DOHH2 (cell line): Measurements from ENCODE around the gene CARD14.

Experiments
- H3F3A ChIP-seq: fragments of 200-600 bp; sonication (generic), shearing (Covaris generic); 2 replicates; pipeline ENCODE4 v1.6.0; 2016; ENCODE audit warnings: antibody characterized with exemption, mild to moderate bottlenecking; ENCODE audit not compliant: control insufficient read depth, insufficient read depth
- H3K27ac ChIP-seq: fragments of 200-600 bp; sonication (generic); 2 replicates; pipeline ENCODE4 v1.5.1; 2014; ENCODE audit warnings: low read depth, mild to moderate bottlenecking, low read length, moderate library complexity
- H3K27me3 ChIP-seq: fragments of 200-600 bp; sonication (generic); 2 replicates; pipeline ENCODE4 v1.6.1; 2014; ENCODE audit warnings: mild to moderate bottlenecking, low read length, mixed read lengths; ENCODE audit not compliant: control insufficient read depth
- H3K36me3 ChIP-seq: fragments of 200-600 bp; sonication (generic); 2 replicates; pipeline ENCODE4 v1.6.1; 2014; ENCODE audit warnings: mild to moderate bottlenecking, low read length, moderate library complexity, mixed read lengths; ENCODE audit not compliant: control insufficient read depth
- H3K4me1 ChIP-seq: fragments of 200-600 bp; sonication (generic); 2 replicates; pipeline ENCODE4 v1.6.1; 2014; ENCODE audit warnings: mild to moderate bottlenecking, low read length, mixed read lengths; ENCODE audit not compliant: control insufficient read depth
- H3K4me2 ChIP-seq: fragments of 200-600 bp; sonication (generic); 2 replicates; pipeline ENCODE4 v1.6.0; 2014; ENCODE audit warnings: mild to moderate bottlenecking, low read length, moderate library complexity
- H3K4me3 ChIP-seq: fragments of 200-600 bp; sonication (generic); 2 replicates; pipeline ENCODE4 v1.5.1; 2014; ENCODE audit warnings: mild to moderate bottlenecking, low read length, mixed read lengths
- H3K79me2 ChIP-seq: fragments of 200-600 bp; sonication (generic); 2 replicates; pipeline ENCODE4 v1.6.1; 2014; ENCODE audit warnings: mild to moderate bottlenecking, low read length, mixed read lengths; ENCODE audit not compliant: control insufficient read depth
- H3K9me2 ChIP-seq: fragments of 200-600 bp; sonication (generic); replicated peaks from 2 replicates; pipeline ENCODE4 v1.6.1; 2014; ENCODE audit warnings: mild to moderate bottlenecking, low read length, mixed read lengths; ENCODE audit not compliant: control insufficient read depth
- H3K9me3 ChIP-seq: fragments of 200-600 bp; sonication (generic); 2 replicates; pipeline ENCODE4 v1.6.1; 2014; ENCODE audit warnings: antibody characterized with exemption, low read length, mixed read lengths; ENCODE audit not compliant: control insufficient read depth, insufficient read depth
- H4K20me1 ChIP-seq: fragments of 200-600 bp; sonication (generic); 2 replicates; pipeline ENCODE4 v1.6.0; 2014; ENCODE audit warnings: low read depth, mild to moderate bottlenecking, antibody characterized with exemption, low read length, moderate library complexity; ENCODE audit not compliant: control insufficient read depth, insufficient read depth
- EZH2phosphoT487 ChIP-seq: fragments of 200-600 bp; sonication (generic); IDR thresholded peaks from 2 replicates; pipeline ENCODE4 v1.6.1; 2017; ENCODE audit warnings: borderline replicate concordance, mild to moderate bottlenecking, antibody characterized with exemption, low read length, moderate library complexity, mixed read lengths
- TF ChIP-seq, protein P1 (sequence below): fragments of 200-600 bp; sonication (generic); IDR thresholded peaks from one replicate; pipeline ENCODE4 v1.5.1; 2014; ENCODE audit warnings: antibody characterized with exemption, mild to moderate bottlenecking, low read depth, low read length; ENCODE audit not compliant: poor library complexity, severe bottlenecking

CARD14 gene

GRCh38 chr17:80245566-80246265, 75.9 kb downstream of the CARD14 start:
- Histone ChIP-seq H3F3A (no peaks in the 10 kb centered on the region), H4K20me1 (no peaks in the 10 kb centered on the region), H3K4me2 (no peak overlapping the region), H3K79me2 (no peaks in the 10 kb centered on the region), H3K9me3 (no peaks in the 10 kb centered on the region), H3K27ac (no peak overlapping the region), H3K36me3 (no peaks in the 10 kb centered on the region), H3K4me3 (no peak overlapping the region), H3K4me1 (no peaks in the 10 kb centered on the region), H3K27me3 (no peaks in the 10 kb centered on the region), H3K9me2 (no peaks in the 10 kb centered on the region)
- TF ChIP-seq, protein P1, sequence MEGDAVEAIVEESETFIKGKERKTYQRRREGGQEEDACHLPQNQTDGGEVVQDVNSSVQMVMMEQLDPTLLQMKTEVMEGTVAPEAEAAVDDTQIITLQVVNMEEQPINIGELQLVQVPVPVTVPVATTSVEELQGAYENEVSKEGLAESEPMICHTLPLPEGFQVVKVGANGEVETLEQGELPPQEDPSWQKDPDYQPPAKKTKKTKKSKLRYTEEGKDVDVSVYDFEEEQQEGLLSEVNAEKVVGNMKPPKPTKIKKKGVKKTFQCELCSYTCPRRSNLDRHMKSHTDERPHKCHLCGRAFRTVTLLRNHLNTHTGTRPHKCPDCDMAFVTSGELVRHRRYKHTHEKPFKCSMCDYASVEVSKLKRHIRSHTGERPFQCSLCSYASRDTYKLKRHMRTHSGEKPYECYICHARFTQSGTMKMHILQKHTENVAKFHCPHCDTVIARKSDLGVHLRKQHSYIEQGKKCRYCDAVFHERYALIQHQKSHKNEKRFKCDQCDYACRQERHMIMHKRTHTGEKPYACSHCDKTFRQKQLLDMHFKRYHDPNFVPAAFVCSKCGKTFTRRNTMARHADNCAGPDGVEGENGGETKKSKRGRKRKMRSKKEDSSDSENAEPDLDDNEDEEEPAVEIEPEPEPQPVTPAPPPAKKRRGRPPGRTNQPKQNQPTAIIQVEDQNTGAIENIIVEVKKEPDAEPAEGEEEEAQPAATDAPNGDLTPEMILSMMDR: no peak
- TF ChIP-seq EZH2phosphoT487: no peak

GRCh38 chr17:80246266-80246681, 76.4 kb downstream of the CARD14 start:
- H3K4me3 ChIP-seq: no peak overlapping the region
- no peaks in the 10 kb centered on the region for H3K4me1 ChIP-seq
- no peak overlapping the region for H3K4me2 ChIP-seq
- H3K79me2 ChIP-seq: no peaks in the 10 kb centered on the region
- no peak overlapping the region for H3K27ac ChIP-seq
- no peaks in the 10 kb centered on the region for H3K9me3 ChIP-seq
- no peaks in the 10 kb centered on the region for H3K9me2 ChIP-seq
- H3F3A ChIP-seq: no peaks in the 10 kb centered on the region
- H3K27me3 ChIP-seq: no peaks in the 10 kb centered on the region
- H3K36me3 ChIP-seq: no peaks in the 10 kb centered on the region
- no peak for TF ChIP-seq EZH2phosphoT487
- TF ChIP-seq, protein P1: no peak
- H4K20me1 ChIP-seq: no peaks in the 10 kb centered on the region

GRCh38 chr17:80246726-80247125, 76.9 kb downstream of the CARD14 start:
- no peaks in the 10 kb centered on the region for H3F3A ChIP-seq
- H3K27me3 ChIP-seq: no peaks in the 10 kb centered on the region
- H3K4me2 ChIP-seq: no peak overlapping the region
- H3K4me1 ChIP-seq: no peaks in the 10 kb centered on the region
- H3K27ac ChIP-seq: no peak overlapping the region
- H3K9me2 ChIP-seq: no peaks in the 10 kb centered on the region
- no peaks in the 10 kb centered on the region for H3K79me2 ChIP-seq
- H3K36me3 ChIP-seq: no peaks in the 10 kb centered on the region
- no peaks in the 10 kb centered on the region for H4K20me1 ChIP-seq
- H3K4me3 ChIP-seq: no peak overlapping the region
- TF ChIP-seq EZH2phosphoT487: no peak
- H3K9me3 ChIP-seq: no peaks in the 10 kb centered on the region

- no peaks in the 10 kb centered on the region for H3K36me3 ChIP-seq
- no peaks in the 10 kb centered on the region for H3K79me2 ChIP-seq
- H3K4me2 ChIP-seq: no peak overlapping the region
- no peaks in the 10 kb centered on the region for H3K9me2 ChIP-seq
- H3K27ac ChIP-seq: no peak overlapping the region
- TF ChIP-seq EZH2phosphoT487: no peak
- TF ChIP-seq, protein P1: no peak
- H3K4me3 ChIP-seq: no peak overlapping the region
- H4K20me1 ChIP-seq: no peaks in the 10 kb centered on the region
- H3K4me1 ChIP-seq: no peaks in the 10 kb centered on the region
- H3F3A ChIP-seq: no peaks in the 10 kb centered on the region
- no peaks in the 10 kb centered on the region for H3K27me3 ChIP-seq
- H3K9me3 ChIP-seq: no peaks in the 10 kb centered on the region
These were observed 77.7 kb downstream of the CARD14 start for GRCh38 chr17:80247561-80247960.
